HepG2 (cell line): ENCODE data around the gene TNFSF13. TPM values are rescaled to one million over a fixed set of nuclear protein-coding genes. Genes with fewer than 3 reads are reported as not detected.

ENCODE experiments used
- CHD2 ChIP-seq: IDR thresholded peaks from 2 replicates; pipeline ENCODE4 v1.6.1; 2011; ENCODE audit warnings: low read depth, low read length, improper control_type of control experiment
- FOXC1 ChIP-seq: sonication (generic); formaldehyde crosslinking; IDR thresholded peaks from 2 replicates; pipeline ENCODE4 v1.8.0; 2022; ENCODE audit warnings: mild to moderate bottlenecking, missing genetic modification reagents, borderline replicate concordance
- HMGA1 ChIP-seq: sonication (generic); formaldehyde crosslinking; conservative IDR thresholded peaks from 2 replicates; pipeline ENCODE4 v1.4.0; 2020; ENCODE audit warnings: missing genetic modification reagents
- KDM4B ChIP-seq: sonication (generic); formaldehyde crosslinking; IDR thresholded peaks from 2 replicates; pipeline ENCODE4 v1.4.0; 2020; ENCODE audit warnings: missing genetic modification reagents
- MED8 ChIP-seq: sonication (generic); formaldehyde crosslinking; IDR thresholded peaks from 2 replicates; pipeline ENCODE4 v1.8.1; 2023; ENCODE audit warnings: mild to moderate bottlenecking, missing genetic modification reagents; ENCODE audit not compliant: insufficient replicate concordance
- NR0B2 ChIP-seq: sonication (generic); formaldehyde crosslinking; IDR thresholded peaks from 2 replicates; pipeline ENCODE4 v1.4.0; 2020; ENCODE audit warnings: mild to moderate bottlenecking, missing genetic modification reagents
- ONECUT2 ChIP-seq: sonication (generic); formaldehyde crosslinking; IDR thresholded peaks from 2 replicates; pipeline ENCODE4 v1.4.0; 2020; ENCODE audit warnings: missing genetic modification reagents
- SKI ChIP-seq: fragments of 450-650 bp; IDR thresholded peaks from one replicate; pipeline ENCODE4 v1.6.1; 2018; ENCODE audit warnings: mild to moderate bottlenecking; ENCODE audit not compliant: partially characterized antibody
- TMF1 ChIP-seq: sonication (generic); formaldehyde crosslinking; IDR thresholded peaks from 2 replicates; pipeline ENCODE4 v1.8.1; 2022; ENCODE audit warnings: low read depth, missing genetic modification reagents
- ZFP36 ChIP-seq: fragments of 150-350 bp; IDR thresholded peaks from 2 replicates; pipeline ENCODE4 v1.6.1; 2018; ENCODE audit warnings: borderline replicate concordance, low read length, low read depth; ENCODE audit not compliant: partially characterized antibody
- ZFY ChIP-seq: sonication (generic); formaldehyde crosslinking; IDR thresholded peaks from 2 replicates; pipeline ENCODE4 v1.4.0; 2020; ENCODE audit warnings: missing genetic modification reagents
- ZNF503 ChIP-seq: sonication (generic); formaldehyde crosslinking; IDR thresholded peaks from 2 replicates; pipeline ENCODE4 v1.4.0; 2020; ENCODE audit warnings: missing genetic modification reagents
- ZNF761 ChIP-seq: sonication (generic); formaldehyde crosslinking; conservative IDR thresholded peaks from 2 replicates; pipeline ENCODE4 v1.4.0; 2020; ENCODE audit warnings: mild to moderate bottlenecking, missing genetic modification reagents
- ZNF776 ChIP-seq: sonication (generic); formaldehyde crosslinking; IDR thresholded peaks from 2 replicates; pipeline ENCODE4 v1.4.0; 2020; ENCODE audit warnings: mild to moderate bottlenecking, missing genetic modification reagents
- polyA plus RNA-seq, 8 experiments: library from polyadenylated mRNA; depleted of rRNA in 3 of 8; stranded (reverse) in 7 of 8; unstranded in 1 of 8; fragments of >200 nt; fragmentation: Illumina TruSeq in 4 of 8; extraction: Trizol in 4 of 8; gene quantifications; 2 replicates each; pipeline versions ENCODE4 v1.2.1 to v1.2.3, GENCODE V29; 2011 to 2016; ENCODE audit warnings: low read depth in 4 of 8, missing spikeins in 1 of 8, mixed read lengths in 1 of 8; ENCODE audit not compliant: insufficient read depth in 1 of 8
- total RNA-seq, 5 experiments: library from RNA; depleted of rRNA; stranded (reverse); fragments of >200 nt; fragmentation: Illumina TruSeq; extraction: Trizol; gene quantifications; 2 replicates each; pipeline ENCODE4 v1.2.3, GENCODE V29; 2016; ENCODE audit warnings: low read depth in 1 of 5
- TF ChIP-seq, protein P1 (sequence below): sonication (generic); formaldehyde crosslinking; IDR thresholded peaks from 2 replicates; pipeline ENCODE4 v1.4.0; 2020; ENCODE audit warnings: missing genetic modification reagents
- TF ChIP-seq, protein P2 (sequence below): sonication (generic); formaldehyde crosslinking; IDR thresholded peaks from 2 replicates; pipeline ENCODE4 v1.4.0; 2020; ENCODE audit warnings: mild to moderate bottlenecking, missing genetic modification reagents, borderline replicate concordance
- TF ChIP-seq, protein P3 (sequence below): sonication (generic); formaldehyde crosslinking; IDR thresholded peaks from 2 replicates; pipeline ENCODE4 v1.4.0; 2020; ENCODE audit warnings: missing genetic modification reagents, low read depth, mild to moderate bottlenecking, borderline replicate concordance
- TF ChIP-seq, protein P4 (sequence below): sonication (generic); formaldehyde crosslinking; conservative IDR thresholded peaks from 2 replicates; pipeline ENCODE4 v1.4.0; 2020; ENCODE audit warnings: mild to moderate bottlenecking, missing genetic modification reagents, moderate library complexity

Gene TNFSF13
- total and polyA plus RNA-seq, 2 of the 13 experiments (the other 11 are each of a cell fraction or from before 2014, with no cell fraction given) = 2.5 to 3.3 TPM

GRCh38 chr17:7561589-7562207 is 3.1 kb downstream of the TNFSF13 start, which contains the start of gene SENP3 (continued):
- TF ChIP-seq HMGA1 (no peak), MED8 (CRISPR knock-in tag) (no peak), ZNF776 (CRISPR knock-in tag) (peak; percentile 6; the same call in 1 of the 2 replicates), ZFP36 (no peak), TMF1 (0 out of 2 replicates have a peak, but pooled peaks have one; percentile 37), FOXC1 (CRISPR knock-in tag) (peak; percentile 8; the same call in 1 of the 2 replicates), NR0B2 (no peak), CHD2 (0 out of 2 replicates have a peak, but pooled peaks have one; percentile 48), ZFY (CRISPR knock-in tag) (peak; percentile 72), SKI (peak; percentile 27), ZNF761 (CRISPR knock-in tag) (peak; percentile 90), KDM4B (CRISPR knock-in tag) (no peak), ZNF503 (no peak), ONECUT2 (CRISPR knock-in tag) (no peak)
- TF ChIP-seq, protein P1, sequence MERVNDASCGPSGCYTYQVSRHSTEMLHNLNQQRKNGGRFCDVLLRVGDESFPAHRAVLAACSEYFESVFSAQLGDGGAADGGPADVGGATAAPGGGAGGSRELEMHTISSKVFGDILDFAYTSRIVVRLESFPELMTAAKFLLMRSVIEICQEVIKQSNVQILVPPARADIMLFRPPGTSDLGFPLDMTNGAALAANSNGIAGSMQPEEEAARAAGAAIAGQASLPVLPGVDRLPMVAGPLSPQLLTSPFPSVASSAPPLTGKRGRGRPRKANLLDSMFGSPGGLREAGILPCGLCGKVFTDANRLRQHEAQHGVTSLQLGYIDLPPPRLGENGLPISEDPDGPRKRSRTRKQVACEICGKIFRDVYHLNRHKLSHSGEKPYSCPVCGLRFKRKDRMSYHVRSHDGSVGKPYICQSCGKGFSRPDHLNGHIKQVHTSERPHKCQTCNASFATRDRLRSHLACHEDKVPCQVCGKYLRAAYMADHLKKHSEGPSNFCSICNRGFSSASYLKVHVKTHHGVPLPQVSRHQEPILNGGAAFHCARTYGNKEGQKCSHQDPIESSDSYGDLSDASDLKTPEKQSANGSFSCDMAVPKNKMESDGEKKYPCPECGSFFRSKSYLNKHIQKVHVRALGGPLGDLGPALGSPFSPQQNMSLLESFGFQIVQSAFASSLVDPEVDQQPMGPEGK (CRISPR knock-in tag) = peak; percentile 54; the same call in 1 of the 2 replicates
- TF ChIP-seq, protein P2, sequence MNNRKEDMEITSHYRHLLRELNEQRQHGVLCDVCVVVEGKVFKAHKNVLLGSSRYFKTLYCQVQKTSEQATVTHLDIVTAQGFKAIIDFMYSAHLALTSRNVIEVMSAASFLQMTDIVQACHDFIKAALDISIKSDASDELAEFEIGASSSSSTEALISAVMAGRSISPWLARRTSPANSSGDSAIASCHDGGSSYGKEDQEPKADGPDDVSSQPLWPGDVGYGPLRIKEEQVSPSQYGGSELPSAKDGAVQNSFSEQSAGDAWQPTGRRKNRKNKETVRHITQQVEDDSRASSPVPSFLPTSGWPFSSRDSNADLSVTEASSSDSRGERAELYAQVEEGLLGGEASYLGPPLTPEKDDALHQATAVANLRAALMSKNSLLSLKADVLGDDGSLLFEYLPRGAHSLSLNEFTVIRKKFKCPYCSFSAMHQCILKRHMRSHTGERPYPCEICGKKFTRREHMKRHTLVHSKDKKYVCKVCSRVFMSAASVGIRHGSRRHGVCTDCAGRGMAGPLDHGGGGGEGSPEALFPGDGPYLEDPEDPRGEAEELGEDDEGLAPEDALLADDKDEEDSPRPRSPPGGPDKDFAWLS (CRISPR knock-in tag) = peak; percentile 26; the same call in 1 of the 2 replicates
- TF ChIP-seq, protein P3, sequence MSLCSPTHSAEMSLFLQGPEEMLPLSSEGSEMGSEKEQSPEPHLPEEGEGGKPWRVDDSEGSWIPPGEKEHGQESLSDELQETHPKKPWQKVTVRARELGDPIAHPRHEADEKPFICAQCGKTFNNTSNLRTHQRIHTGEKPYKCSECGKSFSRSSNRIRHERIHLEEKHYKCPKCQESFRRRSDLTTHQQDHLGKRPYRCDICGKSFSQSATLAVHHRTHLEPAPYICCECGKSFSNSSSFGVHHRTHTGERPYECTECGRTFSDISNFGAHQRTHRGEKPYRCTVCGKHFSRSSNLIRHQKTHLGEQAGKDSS = 0 out of 2 replicates have a peak, but pooled peaks have one; percentile 13
- TF ChIP-seq, protein P4, sequence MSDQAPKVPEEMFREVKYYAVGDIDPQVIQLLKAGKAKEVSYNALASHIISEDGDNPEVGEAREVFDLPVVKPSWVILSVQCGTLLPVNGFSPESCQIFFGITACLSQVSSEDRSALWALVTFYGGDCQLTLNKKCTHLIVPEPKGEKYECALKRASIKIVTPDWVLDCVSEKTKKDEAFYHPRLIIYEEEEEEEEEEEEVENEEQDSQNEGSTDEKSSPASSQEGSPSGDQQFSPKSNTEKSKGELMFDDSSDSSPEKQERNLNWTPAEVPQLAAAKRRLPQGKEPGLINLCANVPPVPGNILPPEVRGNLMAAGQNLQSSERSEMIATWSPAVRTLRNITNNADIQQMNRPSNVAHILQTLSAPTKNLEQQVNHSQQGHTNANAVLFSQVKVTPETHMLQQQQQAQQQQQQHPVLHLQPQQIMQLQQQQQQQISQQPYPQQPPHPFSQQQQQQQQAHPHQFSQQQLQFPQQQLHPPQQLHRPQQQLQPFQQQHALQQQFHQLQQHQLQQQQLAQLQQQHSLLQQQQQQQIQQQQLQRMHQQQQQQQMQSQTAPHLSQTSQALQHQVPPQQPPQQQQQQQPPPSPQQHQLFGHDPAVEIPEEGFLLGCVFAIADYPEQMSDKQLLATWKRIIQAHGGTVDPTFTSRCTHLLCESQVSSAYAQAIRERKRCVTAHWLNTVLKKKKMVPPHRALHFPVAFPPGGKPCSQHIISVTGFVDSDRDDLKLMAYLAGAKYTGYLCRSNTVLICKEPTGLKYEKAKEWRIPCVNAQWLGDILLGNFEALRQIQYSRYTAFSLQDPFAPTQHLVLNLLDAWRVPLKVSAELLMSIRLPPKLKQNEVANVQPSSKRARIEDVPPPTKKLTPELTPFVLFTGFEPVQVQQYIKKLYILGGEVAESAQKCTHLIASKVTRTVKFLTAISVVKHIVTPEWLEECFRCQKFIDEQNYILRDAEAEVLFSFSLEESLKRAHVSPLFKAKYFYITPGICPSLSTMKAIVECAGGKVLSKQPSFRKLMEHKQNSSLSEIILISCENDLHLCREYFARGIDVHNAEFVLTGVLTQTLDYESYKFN (CRISPR knock-in tag) = 0 out of 2 replicates have a peak, but pooled peaks have one; percentile 17
